Airway epithelial cell (primary cell): ENCODE measurements around the gene ZNRD2. TPM values are rescaled to one million over a fixed set of nuclear protein-coding genes. Genes with fewer than 3 reads are reported as not detected.

ENCODE experiments used
- total RNA-seq: library from RNA; depleted of rRNA; stranded (reverse); fragments of >200 nt; gene quantifications from 2 replicates; pipeline ENCODE4 v1.2.3, GENCODE V29; 2015

ZNRD2 gene, protein sequence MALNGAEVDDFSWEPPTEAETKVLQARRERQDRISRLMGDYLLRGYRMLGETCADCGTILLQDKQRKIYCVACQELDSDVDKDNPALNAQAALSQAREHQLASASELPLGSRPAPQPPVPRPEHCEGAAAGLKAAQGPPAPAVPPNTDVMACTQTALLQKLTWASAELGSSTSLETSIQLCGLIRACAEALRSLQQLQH
- 66.6 and 104 TPM in 2 replicates for total RNA-seq

DNA sequence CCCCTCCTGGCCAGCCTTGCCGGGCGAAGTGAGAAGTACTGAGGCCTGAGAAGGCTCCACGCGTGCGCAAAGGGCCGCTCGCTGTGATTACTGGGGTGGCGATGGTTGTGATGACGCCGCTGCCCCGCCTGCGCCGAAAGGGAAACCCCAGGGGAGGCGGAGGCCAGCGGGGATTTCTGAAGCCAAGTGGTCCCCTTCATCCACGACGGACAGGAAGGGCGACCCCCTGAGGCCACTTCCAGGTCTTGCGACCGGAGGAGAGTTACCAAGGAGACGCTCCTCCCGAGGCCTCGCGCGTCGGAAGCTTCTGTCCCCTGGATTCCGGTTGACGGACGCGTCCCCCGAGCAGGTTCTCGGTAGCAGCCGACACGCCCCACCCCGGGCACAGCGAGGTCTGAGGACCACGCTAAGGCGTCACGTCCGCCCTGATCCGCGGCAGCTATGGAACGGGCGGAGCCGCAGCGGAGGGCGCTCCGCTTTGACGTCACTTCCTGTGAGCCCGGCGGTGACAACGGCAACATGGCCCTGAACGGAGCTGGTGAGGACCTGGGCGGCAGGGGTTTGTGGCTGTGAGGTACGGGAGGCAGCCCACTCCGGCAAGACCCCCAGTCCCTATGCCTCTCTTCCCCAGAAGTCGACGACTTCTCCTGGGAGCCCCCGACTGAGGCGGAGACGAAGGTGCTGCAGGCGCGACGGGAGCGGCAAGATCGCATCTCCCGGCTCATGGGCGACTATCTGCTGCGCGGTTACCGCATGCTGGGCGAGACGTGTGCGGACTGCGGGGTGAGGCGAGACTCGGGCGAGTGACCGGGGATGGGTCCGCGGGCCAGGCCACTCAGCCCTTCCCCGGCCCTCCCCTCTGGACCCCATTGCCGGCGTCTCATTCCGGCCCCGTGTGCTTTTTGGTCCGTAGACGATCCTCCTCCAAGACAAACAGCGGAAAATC lies at the start of gene ZNRD2:
Gene ZNRD2 (plus strand): TSS at position 505 of the 946 bp plus-strand sequence. CDS start 15 bp downstream, at position 520.

DNA sequence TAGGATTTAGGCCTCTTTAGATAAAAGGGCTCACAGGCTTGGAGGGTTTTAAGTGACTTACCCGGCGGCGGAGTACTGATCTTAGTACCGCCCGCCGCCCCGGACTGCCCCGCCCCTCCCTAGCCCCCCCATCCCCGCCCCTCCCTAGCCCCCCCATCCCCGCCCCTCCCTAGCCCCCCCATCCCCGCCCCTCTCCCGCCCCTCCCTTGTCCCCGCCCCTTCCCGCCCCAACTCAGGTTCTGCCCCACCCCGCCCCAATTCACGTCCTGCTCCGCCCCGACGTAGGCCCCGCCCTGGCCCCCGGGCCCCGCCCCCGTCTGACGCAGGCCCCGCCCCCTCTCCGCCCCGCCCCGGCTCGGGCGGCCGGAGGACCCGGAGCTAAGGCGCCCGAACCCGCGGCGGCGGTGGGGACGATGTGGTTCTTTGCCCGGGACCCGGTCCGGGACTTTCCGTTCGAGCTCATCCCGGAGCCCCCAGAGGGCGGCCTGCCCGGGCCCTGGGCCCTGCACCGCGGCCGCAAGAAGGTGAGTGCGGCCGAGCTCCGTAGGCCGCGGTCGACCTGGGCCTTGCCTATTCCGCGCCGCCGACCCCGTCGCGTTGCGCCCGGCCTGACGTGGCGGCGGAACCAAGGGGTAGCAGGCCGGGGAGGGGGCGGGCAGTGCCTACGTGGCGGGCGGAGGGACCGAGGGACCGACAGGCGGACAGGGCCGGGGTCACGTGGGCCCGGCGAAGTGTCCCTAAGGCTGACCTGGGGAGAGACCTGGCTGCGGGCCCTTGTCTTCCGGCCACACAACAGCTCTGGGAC lies 45.3 kb upstream of the ZNRD2 start, which contains the start of gene SCYL1:
Gene SCYL1 (plus strand): TSS at position 343 of the 805 bp plus-strand sequence. CDS start 71 bp downstream, at position 414.

DNA sequence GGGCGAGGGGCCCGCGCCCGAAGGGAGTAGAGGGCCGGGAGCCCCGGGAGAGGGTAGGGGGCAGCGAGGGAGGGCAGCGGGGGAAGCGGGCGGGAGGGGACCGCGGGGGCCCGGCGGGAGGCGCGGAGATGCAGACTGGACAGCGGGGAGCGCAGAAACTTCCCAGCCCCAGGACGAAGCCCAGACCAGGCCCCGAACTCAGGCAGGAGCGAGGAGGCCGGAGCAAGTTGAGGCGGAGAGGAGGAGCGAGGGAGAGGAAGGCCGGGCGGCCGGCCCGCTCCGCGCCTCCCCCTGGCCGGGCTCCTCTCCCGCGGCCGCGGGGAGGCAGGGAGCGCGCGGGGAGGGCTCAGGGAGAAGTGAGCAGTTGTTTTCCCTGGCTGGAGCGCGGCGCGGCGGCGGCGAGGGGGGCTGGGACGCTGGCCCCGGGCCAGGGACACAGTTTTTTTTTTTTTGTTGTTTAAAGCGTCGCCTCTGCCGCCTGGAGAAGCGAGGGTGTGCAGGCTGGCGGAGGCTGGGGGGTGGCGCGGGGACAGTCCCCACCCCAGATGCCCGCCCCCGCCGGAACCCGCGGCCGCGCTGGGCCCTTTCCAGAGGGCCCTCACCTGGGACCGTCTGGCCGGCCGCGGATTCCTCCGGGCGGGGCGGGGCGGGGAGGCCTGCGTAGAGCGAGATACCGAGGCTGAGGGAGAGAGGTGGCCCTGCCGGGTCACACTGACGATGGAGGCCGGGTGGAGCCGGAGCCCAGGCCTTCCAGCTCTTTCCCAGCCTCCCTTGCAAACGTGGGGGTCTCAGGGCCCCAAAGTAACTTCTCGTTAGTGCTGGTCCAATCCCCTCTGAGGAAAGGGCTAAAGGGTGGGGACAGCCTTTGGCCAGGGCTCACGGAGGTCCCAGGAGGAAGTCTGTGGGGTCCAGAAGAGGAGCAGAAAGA lies 12.0 kb upstream of the ZNRD2 start, which contains the start of gene LTBP3:
Gene LTBP3 (minus strand): TSS at position 358 of the 928 bp plus-strand sequence. CDS start 400 bp downstream, outside the sequence.

DNA sequence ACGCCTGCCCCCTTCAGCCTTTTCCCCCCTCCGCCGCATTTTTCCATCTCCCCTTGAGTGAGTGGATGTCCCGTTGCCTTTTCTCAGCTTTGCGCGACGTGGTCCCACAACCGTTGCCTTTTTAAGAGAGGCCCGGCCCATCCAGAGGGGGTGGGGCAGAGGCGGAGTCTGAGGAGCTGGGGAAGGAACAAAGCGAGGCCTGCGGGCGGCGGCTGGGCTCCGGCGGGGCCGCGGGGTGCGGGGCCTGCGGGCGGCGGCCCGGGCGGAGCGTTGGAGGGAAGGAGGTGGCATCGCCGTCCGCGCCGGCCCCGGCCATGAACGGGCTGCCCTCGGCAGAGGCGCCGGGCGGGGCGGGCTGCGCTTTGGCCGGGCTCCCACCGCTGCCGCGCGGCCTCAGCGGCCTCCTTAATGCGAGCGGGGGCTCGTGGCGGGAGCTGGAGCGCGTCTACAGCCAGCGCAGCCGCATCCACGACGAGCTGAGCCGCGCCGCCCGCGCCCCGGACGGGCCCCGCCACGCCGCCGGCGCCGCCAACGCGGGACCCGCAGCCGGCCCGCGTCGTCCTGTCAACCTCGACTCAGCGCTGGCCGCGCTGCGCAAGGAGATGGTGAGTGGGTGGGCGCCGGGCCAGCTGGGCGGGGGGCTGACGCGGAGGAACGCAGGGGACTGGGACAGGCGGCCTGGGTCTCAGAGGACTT lies 2.2 kb downstream of the ZNRD2 start, which contains the start of gene FAM89B:
Gene FAM89B (plus strand): TSS at position 183 of the 696 bp plus-strand sequence. CDS start 132 bp downstream, at position 315.

DNA sequence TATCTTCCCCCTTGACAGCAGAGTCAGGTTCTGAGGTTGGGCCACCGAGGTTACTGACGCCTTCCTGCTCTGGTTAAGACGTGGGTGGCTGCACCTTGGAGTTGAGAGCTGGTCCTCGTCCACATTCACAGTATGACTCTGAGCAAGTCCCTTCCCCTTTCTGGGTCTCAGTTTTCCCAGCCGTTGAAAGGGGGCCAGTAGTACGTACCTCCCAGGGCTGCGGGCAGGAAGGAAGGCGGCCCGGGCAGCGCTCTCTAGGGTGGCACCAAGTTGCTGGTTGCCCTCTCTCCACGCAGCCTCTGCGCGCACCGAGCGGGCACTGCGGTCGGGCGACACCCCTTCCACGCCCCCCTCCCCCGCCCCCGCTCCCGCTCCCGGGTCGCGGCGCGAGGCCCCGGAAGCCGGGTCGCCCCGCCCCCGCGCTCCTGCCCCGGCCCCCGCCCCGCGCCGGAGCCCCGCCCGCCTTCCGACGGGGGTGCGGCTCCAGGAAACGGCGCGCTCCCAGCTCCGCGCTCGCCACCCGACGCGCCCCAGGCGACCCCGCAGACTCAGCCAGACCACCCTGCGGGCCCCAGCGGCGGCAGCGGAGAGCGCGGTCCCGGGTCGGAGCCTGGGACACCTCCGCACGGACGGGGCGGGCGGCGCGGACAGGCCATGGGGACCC lies 5.4 kb downstream of the ZNRD2 start, which contains the start of gene EHBP1L1:
Gene EHBP1L1 (plus strand): TSS at position 486 of the 664 bp plus-strand sequence. CDS start 250 bp downstream, outside the sequence.

DNA sequence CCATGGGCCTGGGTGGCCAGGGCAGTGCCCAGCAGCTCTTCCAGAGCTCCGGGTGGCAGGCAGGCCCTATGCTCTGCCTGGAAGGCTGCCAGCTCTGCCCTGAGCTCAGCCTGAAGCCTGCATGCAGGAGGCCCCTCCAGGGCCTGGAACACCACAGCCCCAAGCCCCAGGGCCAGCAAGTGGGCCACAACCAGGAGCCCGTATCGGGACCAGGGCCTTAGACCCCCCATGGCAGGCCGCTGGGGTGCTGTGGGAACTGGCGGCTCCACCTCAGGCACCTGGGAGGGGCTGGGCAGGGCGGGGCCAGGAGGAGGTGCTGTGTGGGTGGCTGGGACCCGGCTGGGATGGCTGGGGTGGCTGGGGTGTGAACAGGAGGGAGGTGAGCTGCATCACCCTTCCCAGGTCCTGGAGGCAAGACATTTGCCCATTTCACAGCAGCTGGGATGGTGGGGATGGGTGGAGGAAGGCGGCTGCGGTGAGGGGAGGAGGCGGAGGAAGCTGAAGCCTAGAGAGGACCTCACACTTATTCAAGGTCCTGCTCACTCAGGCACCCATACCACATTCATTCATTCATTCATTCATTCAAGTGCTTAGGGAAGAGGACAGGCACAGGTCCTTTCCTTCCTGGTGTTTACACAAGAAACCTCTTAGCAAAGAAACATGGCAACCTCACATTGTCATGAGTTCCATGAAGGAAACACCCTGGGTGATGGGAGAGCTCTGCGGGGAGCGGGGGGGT lies 25.4 kb downstream of the ZNRD2 start, which contains the start of gene KCNK7:
Gene KCNK7 (minus strand): TSS at position 258 of the 739 bp plus-strand sequence. CDS start 28 bp downstream, at position 230.

DNA sequence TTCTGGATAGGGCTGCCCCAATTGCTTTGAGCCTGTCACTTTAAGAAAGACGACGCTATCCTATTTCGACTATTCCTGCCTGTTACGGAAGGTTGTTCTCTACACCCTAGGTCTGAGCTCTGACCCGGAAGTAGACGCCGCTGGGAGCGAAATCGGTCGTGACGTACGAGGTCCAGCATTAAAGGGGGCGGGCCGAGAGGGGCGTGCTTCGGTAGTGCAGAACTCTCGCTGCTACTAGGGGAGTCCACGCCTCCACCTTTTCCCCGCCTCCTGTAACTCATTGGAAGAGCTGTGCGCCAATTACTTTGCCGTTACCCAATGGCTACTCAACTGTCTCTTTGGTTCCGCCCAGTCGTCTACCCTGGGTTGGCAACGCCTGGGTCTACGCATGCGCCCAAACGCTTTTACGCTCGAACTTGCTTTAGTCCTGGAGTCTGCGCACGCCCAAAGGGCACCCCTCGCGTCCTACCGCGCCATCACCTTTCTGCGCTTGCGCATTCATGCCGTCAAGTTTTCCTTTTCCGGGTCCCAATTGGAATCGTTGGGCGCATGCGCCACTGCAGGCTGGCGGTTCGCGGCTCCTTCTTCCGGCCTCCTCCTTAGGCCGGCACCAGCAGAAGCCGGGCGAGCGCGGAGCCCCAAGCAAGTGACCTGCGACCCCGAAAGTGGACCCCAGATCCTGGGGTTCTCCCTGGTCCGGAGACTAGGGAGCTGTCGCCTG lies 45.1 kb downstream of the ZNRD2 start, which contains the start of gene PCNX3:
Gene PCNX3 (plus strand): TSS at position 548 of the 721 bp plus-strand sequence. CDS start 536 bp downstream, outside the sequence.

Other genes starting within 250 kb of the ZNRD2 start
- gene DPF2, start 236.6 kb upstream of the ZNRD2 start, total RNA-seq = 27.9 and 29.6 TPM in 2 replicates
- gene TIGD3, start 215.7 kb upstream of the ZNRD2 start, total RNA-seq = 0.07 TPM in 1 of 2 replicates, not detected in the other
- 0.09 and 0.56 TPM in 2 replicates for gene SLC25A45, start 187.8 kb upstream of the ZNRD2 start, total RNA-seq
- 116 and 142 TPM in 2 replicates for gene FRMD8, start 183.8 kb upstream of the ZNRD2 start, total RNA-seq
- 23.1 and 31.5 TPM in 2 replicates for gene NEAT1, start 147.7 kb upstream of the ZNRD2 start, total RNA-seq
- 1,648 and 1,826 TPM in 2 replicates for gene MALAT1, start 71.4 kb upstream of the ZNRD2 start, total RNA-seq
- 62.1 and 72.4 TPM in 2 replicates for gene SCYL1, start 45.4 kb upstream of the ZNRD2 start, total RNA-seq
- gene LTBP3, start 12.1 kb upstream of the ZNRD2 start, total RNA-seq = 47.3 and 70.5 TPM in 2 replicates
- 34.2 and 40.8 TPM in 2 replicates for gene FAM89B, start 2.1 kb downstream of the ZNRD2 start, total RNA-seq
- gene EHBP1L1, start 5.6 kb downstream of the ZNRD2 start, total RNA-seq = 40.9 and 63.1 TPM in 2 replicates
- gene KCNK7, start 25.3 kb downstream of the ZNRD2 start, total RNA-seq = 2.9 and 5.2 TPM in 2 replicates
- gene MAP3K11, start 43.7 kb downstream of the ZNRD2 start, total RNA-seq = 32.6 and 39.1 TPM in 2 replicates
- gene PCNX3, start 45.3 kb downstream of the ZNRD2 start, total RNA-seq = 33.0 and 43.0 TPM in 2 replicates
- gene SIPA1, start 67.6 kb downstream of the ZNRD2 start, total RNA-seq = 9.7 and 14.6 TPM in 2 replicates
- 35.5 and 68.3 TPM in 2 replicates for gene RELA, start 92.4 kb downstream of the ZNRD2 start, total RNA-seq
- gene KAT5, start 141.8 kb downstream of the ZNRD2 start, total RNA-seq = 33.8 and 37.9 TPM in 2 replicates
- gene RNASEH2C, start 150.3 kb downstream of the ZNRD2 start, total RNA-seq = 61.6 and 92.6 TPM in 2 replicates
- gene AP5B1, start 210.5 kb downstream of the ZNRD2 start, total RNA-seq = 21.3 and 24.3 TPM in 2 replicates
- 26.4 and 31.0 TPM in 2 replicates for gene OVOL1, start 216.6 kb downstream of the ZNRD2 start, total RNA-seq